ENCODE measurements around the gene MYO16.

MYO16 gene

DNA sequence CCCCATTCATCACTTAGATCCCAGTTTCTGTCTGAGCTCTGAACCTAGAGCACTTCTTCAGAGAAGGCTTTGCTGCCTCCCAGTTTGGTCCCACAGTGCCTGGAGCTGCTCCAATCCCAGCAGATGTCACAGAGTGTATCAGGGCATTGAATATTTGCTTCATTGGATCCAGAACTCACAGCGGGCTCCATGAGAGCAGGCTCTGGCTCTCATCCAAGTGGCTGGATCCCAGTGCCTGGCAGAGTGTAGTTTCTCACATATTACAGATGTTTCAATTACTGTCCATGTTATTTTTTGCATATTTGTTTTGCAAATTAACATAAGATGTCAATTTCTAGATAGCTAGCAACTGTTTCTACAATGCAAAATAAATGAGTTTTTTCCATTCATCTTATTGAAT lies 50.6 kb downstream of the MYO16 start:
- H3K9me3 ChIP-seq (ENCODE audit: severe bottlenecking) = no peaks in the 10 kb centered on the region
- no peaks in the 10 kb centered on the region for H3K4me1 ChIP-seq (ENCODE audit: insufficient read depth, poor library complexity, severe bottlenecking)
- no peaks in the 10 kb centered on the region for H3K36me3 ChIP-seq (ENCODE audit: low read depth)
- DNase-seq (ENCODE audit: low spot score) (no peak), ATAC-seq (ENCODE audit: low read depth) (no peak)
- no peak overlapping the region for H3K27ac ChIP-seq (ENCODE audit: poor library complexity, severe bottlenecking)
- H3K27me3 ChIP-seq (ENCODE audit: insufficient read depth, poor library complexity, severe bottlenecking) = peaks cover 12% of the 10 kb centered on the region
- TF ChIP-seq CTCF (IDR thresholded peaks at IDR 0.05; ENCODE audit: poor library complexity, severe bottlenecking) = no peak
- H3K4me3 ChIP-seq (ENCODE audit: severe bottlenecking) = no peak overlapping the region

DNA sequence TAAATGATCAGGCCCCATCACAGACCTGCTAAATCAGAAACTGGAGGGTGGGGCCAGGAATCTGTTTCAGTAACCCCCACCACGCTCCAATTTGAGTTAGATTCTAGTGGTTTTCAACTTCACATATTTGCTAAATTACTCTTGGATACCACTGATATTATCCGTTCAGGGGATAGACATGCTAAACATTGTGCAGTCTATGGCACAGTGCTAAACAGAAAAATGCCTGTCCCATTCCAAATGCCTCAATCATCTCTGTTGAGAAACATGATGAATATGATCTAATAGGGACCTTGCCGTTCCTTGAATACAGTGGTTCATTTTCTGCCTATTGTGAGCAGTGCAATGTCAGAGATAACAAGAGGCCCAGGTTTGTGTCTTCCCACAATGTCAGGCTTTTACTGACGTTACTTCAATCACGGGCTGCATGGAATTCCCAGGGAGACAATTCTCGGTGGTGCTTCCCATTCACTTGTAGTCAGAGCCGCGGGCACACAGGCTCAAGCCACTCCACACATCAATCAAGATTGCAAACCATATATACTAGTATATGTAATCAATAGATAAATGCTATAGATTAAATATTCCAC lies 52.7 kb downstream of the MYO16 start:
- no peaks in the 10 kb centered on the region for H3K27me3 ChIP-seq (ENCODE audit: insufficient read depth, poor library complexity, severe bottlenecking)
- H3K4me3 ChIP-seq (ENCODE audit: severe bottlenecking) = no peak overlapping the region
- H3K4me1 ChIP-seq (ENCODE audit: insufficient read depth, poor library complexity, severe bottlenecking) = no peaks in the 10 kb centered on the region
- no peak overlapping the region for H3K27ac ChIP-seq (ENCODE audit: poor library complexity, severe bottlenecking)
- H3K9me3 ChIP-seq (ENCODE audit: severe bottlenecking) = no peaks in the 10 kb centered on the region
- no peak for TF ChIP-seq CTCF (IDR thresholded peaks at IDR 0.05; ENCODE audit: poor library complexity, severe bottlenecking)
- DNase-seq (ENCODE audit: low spot score) = no peak
- H3K36me3 ChIP-seq (ENCODE audit: low read depth) = no peaks in the 10 kb centered on the region
- no peak for ATAC-seq (ENCODE audit: low read depth)

- no peak for TF ChIP-seq CTCF (IDR thresholded peaks at IDR 0.05; ENCODE audit: poor library complexity, severe bottlenecking)
Measured at GRCh38 chr13:108682714-108683113, 53.3 kb downstream of the MYO16 start.

DNA sequence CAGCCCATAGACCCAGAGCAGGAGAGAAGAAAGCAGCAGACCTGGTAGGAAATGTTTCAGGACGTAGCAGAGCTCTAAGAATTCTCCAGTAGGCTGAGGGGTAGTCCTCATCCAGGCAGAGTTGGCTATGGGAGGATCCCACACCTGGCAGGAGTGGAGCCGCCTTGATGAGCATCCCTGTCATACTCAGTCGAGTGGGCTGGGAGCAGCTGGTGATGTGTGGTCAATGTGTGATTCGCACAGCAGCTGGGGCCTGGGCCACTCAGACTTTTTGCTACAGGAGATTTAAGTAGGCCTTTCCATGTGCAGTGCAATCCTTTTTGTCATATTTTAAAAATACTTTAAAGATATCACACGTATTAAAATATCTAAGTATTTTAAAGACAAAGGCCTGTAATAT lies 56.6 kb downstream of the MYO16 start:
- no peaks in the 10 kb centered on the region for H3K27me3 ChIP-seq (ENCODE audit: insufficient read depth, poor library complexity, severe bottlenecking)
- no peaks in the 10 kb centered on the region for H3K9me3 ChIP-seq (ENCODE audit: severe bottlenecking)
- ATAC-seq (ENCODE audit: low read depth) = no peak
- no peak overlapping the region for H3K4me3 ChIP-seq (ENCODE audit: severe bottlenecking)
- H3K36me3 ChIP-seq (ENCODE audit: low read depth) = no peaks in the 10 kb centered on the region
- no peak for TF ChIP-seq CTCF (IDR thresholded peaks at IDR 0.05; ENCODE audit: poor library complexity, severe bottlenecking)
- no peaks in the 10 kb centered on the region for H3K4me1 ChIP-seq (ENCODE audit: insufficient read depth, poor library complexity, severe bottlenecking)
- H3K27ac ChIP-seq (ENCODE audit: poor library complexity, severe bottlenecking) = no peak overlapping the region
- no peak for DNase-seq (ENCODE audit: low spot score)

More at GRCh38 chr13:108682714-108683113, 53.3 kb downstream of the MYO16 start:
- no peaks in the 10 kb centered on the region for H3K36me3 ChIP-seq (ENCODE audit: low read depth)
- no peak overlapping the region for H3K27ac ChIP-seq (ENCODE audit: poor library complexity, severe bottlenecking)
- no peaks in the 10 kb centered on the region for H3K27me3 ChIP-seq (ENCODE audit: insufficient read depth, poor library complexity, severe bottlenecking)
- no peak for ATAC-seq (ENCODE audit: low read depth)
- H3K4me3 ChIP-seq (ENCODE audit: severe bottlenecking) = no peak overlapping the region
- DNase-seq (ENCODE audit: low spot score) = no peak
- H3K4me1 ChIP-seq (ENCODE audit: insufficient read depth, poor library complexity, severe bottlenecking) = no peaks in the 10 kb centered on the region
- H3K9me3 ChIP-seq (ENCODE audit: severe bottlenecking) = no peaks in the 10 kb centered on the region

DNA sequence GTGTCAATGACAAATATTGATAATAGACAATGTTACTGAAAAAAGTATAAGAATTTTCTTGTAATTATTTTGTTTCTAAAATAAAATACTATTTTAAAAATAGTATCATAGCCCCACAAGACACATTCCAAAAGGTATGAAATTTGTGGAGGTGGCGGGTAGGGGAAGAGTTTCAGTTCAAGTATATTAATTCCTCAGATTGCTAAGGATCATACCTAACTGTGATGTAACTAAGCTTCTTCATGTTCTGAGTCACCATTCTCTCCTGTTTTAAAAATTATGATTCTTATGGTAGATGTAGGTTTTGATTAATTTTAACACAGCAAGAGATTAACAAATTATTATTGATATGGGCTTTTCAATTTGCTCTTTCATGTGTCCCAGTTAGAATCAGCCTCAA lies 61.3 kb downstream of the MYO16 start:
- ATAC-seq (ENCODE audit: low read depth) (no peak), DNase-seq (ENCODE audit: low spot score) (no peak)
- Histone ChIP-seq H3K27me3 (ENCODE audit: insufficient read depth, poor library complexity, severe bottlenecking) (peaks cover 1% of the 10 kb centered on the region), H3K36me3 (ENCODE audit: low read depth) (no peaks in the 10 kb centered on the region), H3K27ac (ENCODE audit: poor library complexity, severe bottlenecking) (no peak overlapping the region), H3K4me3 (ENCODE audit: severe bottlenecking) (no peak overlapping the region), H3K4me1 (ENCODE audit: insufficient read depth, poor library complexity, severe bottlenecking) (no peaks in the 10 kb centered on the region), H3K9me3 (ENCODE audit: severe bottlenecking) (no peaks in the 10 kb centered on the region)
- no peak for TF ChIP-seq CTCF (IDR thresholded peaks at IDR 0.05; ENCODE audit: poor library complexity, severe bottlenecking)
